SK-N-MC (cell line): ENCODE data around the gene SPATA18.

Experiments
- EZH2 ChIP-seq: fragments of 200-600 bp; sonication (generic); IDR thresholded peaks from one replicate; pipeline ENCODE4 v1.6.1; 2017; ENCODE audit warnings: antibody characterized with exemption
- POLR2AphosphoS5 ChIP-seq: IDR thresholded peaks from 2 replicates; pipeline ENCODE4 v1.6.1; 2012; ENCODE audit warnings: mild to moderate bottlenecking, low read depth, low read length, borderline replicate concordance

- TF ChIP-seq POLR2AphosphoS5 (no peak), EZH2 (no peak)
Measured at GRCh38 chr4:52037689-52038102, 13.4 kb upstream of the SPATA18 start.
